Astrocyte of the cerebellum (primary cell): ENCODE measurements around the gene EFCAB13.

Experiments
- DNase-seq: peaks from one replicate; pipeline ENCODE4 v3.0.0-alpha.2; 2011; ENCODE audit warnings: low read depth
- H3K4me3 ChIP-seq: 2 replicates; pipeline ENCODE4 v1.5.1; 2011; ENCODE audit warnings: mild to moderate bottlenecking, low read depth, low read length, moderate library complexity
- in situ Hi-C: cut with HindIII; loops from 2 replicates; pipeline ENCODE4 v1.10.0; 2017; ENCODE audit warnings: low sequenced_read_pairs
- TF ChIP-seq, protein P1 (sequence below): IDR thresholded peaks from 2 replicates; pipeline ENCODE4 v1.5.1; 2012; ENCODE audit warnings: low read length, low read depth, moderate library complexity, mild to moderate bottlenecking; ENCODE audit errors: missing control alignments

The EFCAB13 gene

DNA sequence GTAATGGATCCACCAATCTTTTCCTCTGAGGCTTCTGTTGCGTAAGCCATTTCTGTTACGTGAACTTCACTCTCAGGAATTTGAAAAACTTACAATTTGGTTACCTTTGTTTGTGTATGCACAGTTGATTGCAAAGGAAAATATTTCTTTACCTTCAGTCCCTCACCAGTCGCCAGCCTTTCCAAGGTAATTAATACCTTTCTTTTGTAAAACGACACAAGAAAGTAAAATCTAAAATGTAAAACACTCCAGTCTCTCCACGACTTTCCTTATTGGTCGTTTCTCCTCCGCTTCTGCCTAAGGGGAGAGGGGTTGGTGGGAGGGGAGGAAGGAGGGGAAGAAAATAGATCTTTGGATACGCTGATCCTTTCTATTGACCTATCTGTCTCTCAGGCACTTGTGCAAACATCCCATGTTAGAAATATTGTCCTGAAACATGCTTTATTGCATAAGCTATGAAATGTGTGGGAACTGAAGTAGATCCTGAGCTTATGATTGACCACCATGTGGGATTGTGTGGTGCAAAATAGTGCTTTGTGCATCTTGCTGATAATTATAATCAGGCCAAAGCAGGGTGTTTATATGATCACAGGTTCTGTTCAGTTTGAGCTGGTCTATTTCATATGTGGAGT is 32.4 kb upstream of the EFCAB13 start:
- in situ Hi-C loops, result no loop called here
- no peak overlapping the region for H3K4me3 ChIP-seq
- no peak for DNase-seq
- TF ChIP-seq, protein P1, sequence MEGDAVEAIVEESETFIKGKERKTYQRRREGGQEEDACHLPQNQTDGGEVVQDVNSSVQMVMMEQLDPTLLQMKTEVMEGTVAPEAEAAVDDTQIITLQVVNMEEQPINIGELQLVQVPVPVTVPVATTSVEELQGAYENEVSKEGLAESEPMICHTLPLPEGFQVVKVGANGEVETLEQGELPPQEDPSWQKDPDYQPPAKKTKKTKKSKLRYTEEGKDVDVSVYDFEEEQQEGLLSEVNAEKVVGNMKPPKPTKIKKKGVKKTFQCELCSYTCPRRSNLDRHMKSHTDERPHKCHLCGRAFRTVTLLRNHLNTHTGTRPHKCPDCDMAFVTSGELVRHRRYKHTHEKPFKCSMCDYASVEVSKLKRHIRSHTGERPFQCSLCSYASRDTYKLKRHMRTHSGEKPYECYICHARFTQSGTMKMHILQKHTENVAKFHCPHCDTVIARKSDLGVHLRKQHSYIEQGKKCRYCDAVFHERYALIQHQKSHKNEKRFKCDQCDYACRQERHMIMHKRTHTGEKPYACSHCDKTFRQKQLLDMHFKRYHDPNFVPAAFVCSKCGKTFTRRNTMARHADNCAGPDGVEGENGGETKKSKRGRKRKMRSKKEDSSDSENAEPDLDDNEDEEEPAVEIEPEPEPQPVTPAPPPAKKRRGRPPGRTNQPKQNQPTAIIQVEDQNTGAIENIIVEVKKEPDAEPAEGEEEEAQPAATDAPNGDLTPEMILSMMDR, result no peak

DNA sequence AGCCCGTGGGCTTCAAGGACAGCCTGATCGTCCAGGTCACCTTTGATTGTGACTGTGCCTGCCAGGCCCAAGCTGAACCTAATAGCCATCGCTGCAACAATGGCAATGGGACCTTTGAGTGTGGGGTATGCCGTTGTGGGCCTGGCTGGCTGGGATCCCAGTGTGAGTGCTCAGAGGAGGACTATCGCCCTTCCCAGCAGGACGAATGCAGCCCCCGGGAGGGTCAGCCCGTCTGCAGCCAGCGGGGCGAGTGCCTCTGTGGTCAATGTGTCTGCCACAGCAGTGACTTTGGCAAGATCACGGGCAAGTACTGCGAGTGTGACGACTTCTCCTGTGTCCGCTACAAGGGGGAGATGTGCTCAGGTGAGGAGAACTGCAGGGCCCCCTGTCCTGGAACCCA is 31.5 kb upstream of the EFCAB13 start:
- no peak for DNase-seq
- no peak overlapping the region for H3K4me3 ChIP-seq
- in situ Hi-C loops, result no loop called here
- TF ChIP-seq, protein P1, result no peak

DNA sequence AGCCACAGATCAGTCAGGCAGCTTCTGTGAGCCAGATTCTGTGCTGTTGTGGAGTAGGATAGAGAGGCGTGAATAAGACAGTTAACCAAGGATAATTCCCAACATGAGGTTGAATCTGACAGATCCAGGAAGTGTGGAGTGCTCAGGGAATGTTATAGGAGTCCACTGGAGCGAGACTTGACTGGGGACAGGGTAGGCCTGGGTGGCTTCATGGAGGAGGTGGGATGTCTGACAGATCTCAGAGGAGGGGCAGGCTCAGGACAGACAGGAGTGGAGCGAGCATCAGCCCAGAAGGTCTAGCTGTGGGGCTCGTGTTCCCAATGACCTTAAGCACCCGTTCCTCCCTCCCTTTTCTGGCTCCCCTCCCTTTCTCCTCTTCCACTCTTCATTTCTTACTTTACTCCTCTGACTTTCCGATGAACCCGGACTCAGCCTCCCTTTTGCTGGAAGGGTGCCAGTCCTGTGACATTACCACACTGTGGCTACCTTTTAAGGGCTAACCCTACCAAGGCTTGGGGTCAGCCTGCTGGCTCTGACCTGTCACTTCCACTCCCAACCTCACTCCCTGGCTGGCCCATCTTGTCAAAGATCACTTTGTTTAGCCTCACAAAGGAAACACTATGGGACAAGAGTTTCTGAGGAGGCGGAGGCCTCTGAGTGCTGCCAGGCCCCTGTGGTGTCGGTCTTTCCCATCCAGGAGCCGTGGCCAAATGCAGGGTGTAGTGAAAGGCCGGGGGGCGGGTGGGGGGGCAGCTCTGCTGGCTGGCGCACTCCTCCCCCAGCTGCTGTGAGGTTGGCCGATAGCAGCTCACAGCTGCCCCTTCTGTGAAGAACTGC is 28.5 kb upstream of the EFCAB13 start:
- TF ChIP-seq, protein P1, result no peak
- in situ Hi-C loops, result no loop called here
- no peak for DNase-seq
- H3K4me3 ChIP-seq, result no peak overlapping the region

DNA sequence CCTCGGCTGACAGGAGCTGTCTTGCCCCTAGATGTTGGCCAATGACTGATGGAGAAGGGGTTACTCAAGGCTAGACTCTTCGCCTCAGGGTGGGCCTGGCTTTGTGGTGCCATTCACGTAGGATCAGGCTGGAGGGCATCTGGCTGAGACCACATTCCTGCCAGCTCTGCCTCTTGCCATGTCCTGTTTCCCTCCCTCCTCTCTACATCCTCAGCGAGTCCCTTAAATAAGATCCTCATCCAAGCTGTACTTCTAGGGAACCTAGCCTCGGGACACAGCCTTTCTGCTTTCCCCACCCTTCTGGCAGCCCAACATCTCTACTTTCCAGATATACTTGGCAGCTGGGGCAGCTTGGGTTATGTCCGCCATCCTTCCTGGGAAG is 27.9 kb upstream of the EFCAB13 start:
- no peak for DNase-seq
- H3K4me3 ChIP-seq, result no peak overlapping the region
- in situ Hi-C loops, result no loop called here
- TF ChIP-seq, protein P1, result no peak

DNA sequence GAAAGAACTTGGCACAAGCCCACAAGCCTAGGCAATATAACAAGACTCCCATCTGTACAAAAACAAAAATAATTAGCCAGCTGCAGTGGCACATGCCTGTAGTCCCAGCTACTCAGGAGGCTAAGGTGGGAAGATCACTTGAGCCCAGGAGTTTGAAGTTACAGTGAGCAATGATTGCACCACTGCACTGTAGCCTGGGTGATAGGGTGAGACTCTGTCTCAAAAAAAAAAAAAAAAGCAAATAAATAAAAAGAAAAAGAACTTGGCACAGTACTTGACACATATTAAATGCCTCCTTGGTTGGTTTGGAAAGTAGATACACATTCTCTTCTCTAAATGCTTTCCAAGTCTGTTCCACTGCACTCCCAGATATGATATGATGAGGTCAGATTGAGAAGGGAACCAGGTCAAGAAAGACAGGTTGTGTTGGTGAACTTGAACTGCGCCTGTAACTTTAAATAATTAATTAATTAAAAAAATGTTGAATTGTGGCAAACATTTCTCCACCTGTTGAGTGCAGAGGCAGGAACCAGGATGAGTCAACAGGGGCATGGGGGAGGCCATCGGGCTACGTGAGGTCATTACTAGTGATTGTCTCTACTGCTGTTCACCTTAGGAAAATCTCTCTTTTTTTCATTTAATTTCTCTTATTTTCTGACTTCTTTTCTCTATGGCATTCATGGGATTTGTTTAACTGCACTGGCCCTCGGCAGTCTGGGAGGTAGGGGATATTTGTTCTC is 25.9 kb upstream of the EFCAB13 start:
- in situ Hi-C loops, result no loop called here
- no peak for DNase-seq
- TF ChIP-seq, protein P1, result no peak

DNA sequence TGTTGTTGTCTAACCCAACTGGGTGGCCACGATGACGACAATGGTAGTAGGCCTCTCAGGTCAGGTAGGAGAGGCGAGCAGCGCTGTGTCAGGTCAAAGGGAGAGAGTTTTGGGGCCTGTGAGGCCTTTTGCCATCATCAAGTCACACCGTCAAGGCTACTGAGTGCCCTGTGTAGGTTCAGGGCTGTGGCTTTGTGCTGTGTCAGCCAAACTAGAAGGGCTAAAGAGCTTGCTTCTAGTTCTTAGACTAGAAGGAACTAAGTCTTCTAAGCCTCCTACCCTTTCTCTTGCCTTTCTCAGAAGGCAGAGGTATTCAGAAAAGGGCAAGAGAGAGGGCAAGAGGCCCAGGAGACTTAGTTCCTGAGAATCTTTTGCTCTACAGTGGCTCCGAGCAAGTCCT is 25.0 kb upstream of the EFCAB13 start:
- DNase-seq, result no peak
- in situ Hi-C loops, result no loop called here
- no peak overlapping the region for H3K4me3 ChIP-seq
- TF ChIP-seq, protein P1, result no peak

More for the DNA sequence above, 25.9 kb upstream of the EFCAB13 start:
- H3K4me3 ChIP-seq, result no peak overlapping the region
